GM19452 (cell line): Measurements from ENCODE around the gene DNAJB1.

Source experiments
- ATAC-seq: cut with Tn5 transposase; IDR thresholded peaks from one replicate; pipeline ENCODE4 v1.9.1; 2021; ENCODE audit not compliant: unreplicated experiment

DNAJB1 gene

DNA sequence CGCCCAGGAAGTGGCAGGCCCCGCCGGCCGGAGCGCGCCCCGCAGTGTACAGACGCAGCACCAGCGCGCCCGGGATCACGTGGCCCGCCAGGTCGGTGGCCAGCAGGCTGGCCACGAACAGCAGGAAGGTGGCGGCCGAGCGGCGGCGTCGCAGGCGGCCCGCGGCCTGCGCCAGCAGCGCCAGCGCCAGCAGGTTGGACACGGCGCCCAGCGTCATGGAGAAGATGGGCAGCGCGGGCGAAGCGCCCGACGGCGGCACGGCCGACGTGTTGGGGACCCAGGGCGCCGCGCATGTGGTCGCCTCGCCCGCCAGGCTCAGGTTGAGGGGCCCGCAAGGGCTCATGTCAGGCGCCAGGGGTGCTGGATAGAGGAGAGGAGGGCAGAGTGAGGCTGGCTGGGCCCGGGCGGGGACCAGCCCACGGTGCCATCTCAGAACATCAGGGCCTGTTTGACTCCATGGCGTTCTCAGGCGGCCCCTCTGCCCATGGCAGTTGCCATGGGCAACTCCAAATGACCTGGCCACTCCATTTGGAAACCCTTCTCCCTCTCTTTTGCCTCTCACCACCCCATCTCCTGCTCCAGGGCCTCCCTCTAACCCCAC lies 44.1 kb downstream of the DNAJB1 start:
- no peak for ATAC-seq

- ATAC-seq, result no peak
Measured at GRCh38 chr19:14473073-14473977, 44.9 kb downstream of the DNAJB1 start.

DNA sequence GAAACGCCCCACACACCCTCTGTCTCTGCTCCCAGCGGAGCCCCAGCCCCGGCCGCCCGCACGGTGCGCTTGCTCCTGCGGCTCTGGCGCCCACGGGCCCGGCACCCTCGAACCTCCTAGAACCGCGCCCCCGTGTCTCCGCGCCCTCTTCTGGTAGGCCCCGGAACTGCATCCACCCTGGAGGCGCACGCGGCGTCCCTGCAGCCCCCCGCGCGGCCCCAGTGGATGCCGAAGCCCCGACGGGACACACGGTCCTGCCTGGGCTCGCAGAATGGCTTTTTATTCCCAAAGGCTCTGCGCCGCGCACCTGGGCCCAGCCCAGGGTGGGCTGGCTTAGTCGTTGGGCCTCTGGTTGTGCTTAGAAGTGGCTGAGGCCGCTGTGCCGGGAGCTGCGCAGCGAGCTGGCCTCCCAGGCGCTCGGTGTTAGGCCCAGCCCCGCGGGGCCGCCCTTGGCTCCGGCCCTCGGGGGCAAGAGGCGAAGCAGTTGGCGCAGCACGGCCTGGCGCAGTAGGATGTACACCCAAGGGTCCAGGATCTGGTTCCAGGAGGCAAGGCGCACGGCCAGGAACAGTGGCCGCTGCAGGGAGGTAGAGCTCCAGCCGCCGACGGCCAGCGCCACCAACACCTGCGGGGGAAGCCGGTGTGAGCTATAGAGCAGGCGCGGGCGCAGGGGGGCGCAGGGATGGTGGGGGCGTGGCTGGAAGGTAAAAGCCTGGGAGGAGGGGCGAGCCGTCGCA lies 45.8 kb downstream of the DNAJB1 start:
- ATAC-seq, result no peak

- ATAC-seq, result no peak
Measured at GRCh38 chr19:14471436-14472187, 46.6 kb downstream of the DNAJB1 start.

- ATAC-seq, result no peak
Measured at GRCh38 chr19:14470031-14470876, 47.9 kb downstream of the DNAJB1 start.

DNA sequence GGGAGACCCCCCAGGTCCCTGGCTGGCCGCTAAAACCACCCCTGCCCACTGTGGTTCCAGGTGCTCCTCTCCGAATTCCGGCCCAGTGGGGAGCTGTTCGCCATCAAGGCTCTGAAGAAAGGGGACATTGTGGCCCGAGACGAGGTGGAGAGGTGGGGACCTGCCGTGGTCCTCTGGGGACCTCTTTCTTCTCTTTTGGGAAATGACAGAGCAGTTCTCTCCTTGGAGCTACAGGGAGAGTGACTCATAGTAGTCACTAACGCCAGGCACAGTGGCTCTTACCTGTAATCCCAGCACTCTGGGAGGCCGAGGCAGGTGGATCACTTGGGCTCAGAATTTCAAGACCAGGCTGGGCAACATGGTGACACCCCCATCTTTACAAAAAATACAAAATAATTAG lies 50.4 kb downstream of the DNAJB1 start:
- no peak for ATAC-seq

DNA sequence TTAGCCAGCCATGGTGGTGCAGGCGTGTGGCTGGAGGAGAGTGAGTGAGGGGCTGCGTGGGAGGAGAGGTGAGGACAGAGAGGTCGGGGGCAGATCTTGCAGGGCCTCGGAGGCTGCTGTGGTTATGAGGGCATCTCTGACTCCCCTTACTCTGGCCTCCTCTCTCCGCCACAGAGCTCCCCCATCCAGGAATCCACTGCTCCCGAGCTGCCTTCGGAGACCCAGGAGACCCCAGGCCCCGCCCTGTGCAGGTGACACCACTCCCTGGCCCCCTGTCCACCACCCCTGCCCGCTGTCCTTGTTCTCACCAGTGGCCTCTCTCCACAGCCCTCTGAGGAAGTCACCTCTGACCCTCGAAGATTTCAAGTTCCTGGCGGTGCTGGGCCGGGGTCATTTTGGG lies 50.8 kb downstream of the DNAJB1 start:
- ATAC-seq, result no peak
